Large intestine (tissue), 3 donors: ENCODE measurements around the gene PAX2. TPM values are rescaled to one million over a fixed set of nuclear protein-coding genes. Genes with fewer than 3 reads are reported as not detected.

Experiments used
- DNase-seq, 2 donors: peaks; one replicate each; pipeline versions ENCODE4 v3.0.0 to v3.0.0-alpha.2; 2013
- H3K27ac ChIP-seq: one replicate; pipeline ENCODE4 v1.5.1; 2013; ENCODE audit warnings: low read length
- H3K27me3 ChIP-seq: 2 replicates; pipeline ENCODE4 v1.6.1; 2013; ENCODE audit warnings: low read length; ENCODE audit not compliant: control insufficient read depth, insufficient read depth
- H3K36me3 ChIP-seq: 2 replicates; pipeline ENCODE4 v1.6.1; 2013; ENCODE audit warnings: low read length; ENCODE audit not compliant: control insufficient read depth, insufficient read depth
- H3K4me1 ChIP-seq: one replicate; pipeline ENCODE4 v1.6.1; 2013; ENCODE audit warnings: low read length; ENCODE audit not compliant: control insufficient read depth, insufficient read depth
- H3K4me3 ChIP-seq: one replicate; pipeline ENCODE4 v1.5.1; 2013; ENCODE audit warnings: low read length
- H3K9me3 ChIP-seq: one replicate; pipeline ENCODE4 v1.6.1; 2013; ENCODE audit warnings: mild to moderate bottlenecking, low read depth, low read length, moderate library complexity; ENCODE audit not compliant: control insufficient read depth
- WGBS: methylation state at CpG from one replicate; pipeline ENCODE4 v1.1.5; 2013; ENCODE audit warnings: low lambda C conversion rate; ENCODE audit not compliant: insufficient coverage; 5-methylcytosine and 5-hydroxymethylcytosine counted together
- polyA plus RNA-seq: library from polyadenylated mRNA; unstranded; fragments of 120-200 nt; gene quantifications from one replicate; pipeline ENCODE4 v1.2.1, GENCODE V29; 2013

The PAX2 gene
- polyA plus RNA-seq, 1 donor: 0.06 TPM

- peaks cover 15% of the 10 kb centered on the region for H3K4me1 ChIP-seq
- no peak for DNase-seq
Measured at GRCh38 chr10:100740476-100741377, 4.7 kb upstream of the PAX2 start.

GRCh38 chr10:100741378-100742075 lies 3.9 kb upstream of the PAX2 start:
- no peaks in the 10 kb centered on the region for H3K36me3 ChIP-seq
- H3K27ac ChIP-seq: no peak overlapping the region
- no peak for DNase-seq
- H3K4me3 ChIP-seq: no peak overlapping the region
- WGBS: 0% methylated on average over 2 of the region's 32 CpGs
- peaks cover 20% of the 10 kb centered on the region for H3K9me3 ChIP-seq
- peaks cover 100% of the 10 kb centered on the region for H3K27me3 ChIP-seq
- H3K4me1 ChIP-seq: peaks cover 15% of the 10 kb centered on the region

More at GRCh38 chr10:100740476-100741377, 4.7 kb upstream of the PAX2 start:
- Histone ChIP-seq H3K9me3 (peaks cover 20% of the 10 kb centered on the region), H3K36me3 (no peaks in the 10 kb centered on the region), H3K27me3 (peaks cover 100% of the 10 kb centered on the region), H3K27ac (no peak overlapping the region), H3K4me3 (no peak overlapping the region)
- WGBS: 12% methylated on average over 5 of the region's 16 CpGs

GRCh38 chr10:100742076-100742771 lies 3.2 kb upstream of the PAX2 start:
- no peak for DNase-seq
- peaks cover 15% of the 10 kb centered on the region for H3K4me1 ChIP-seq
- H3K27me3 ChIP-seq: peaks cover 100% of the 10 kb centered on the region
- no peak overlapping the region for H3K4me3 ChIP-seq
- H3K36me3 ChIP-seq: no peaks in the 10 kb centered on the region
- H3K9me3 ChIP-seq: peaks cover 20% of the 10 kb centered on the region
- WGBS: no CpG with 5 or more reads among the region's 37 CpGs
- no peak overlapping the region for H3K27ac ChIP-seq

- peaks cover 20% of the 10 kb centered on the region for H3K9me3 ChIP-seq
- H3K27me3 ChIP-seq: peaks cover 100% of the 10 kb centered on the region
- no peak overlapping the region for H3K27ac ChIP-seq
- H3K4me1 ChIP-seq: peaks cover 15% of the 10 kb centered on the region
- H3K4me3 ChIP-seq: no peak overlapping the region
- H3K36me3 ChIP-seq: no peaks in the 10 kb centered on the region
- WGBS: no CpG with 5 or more reads among the region's 7 CpGs
- no peak for DNase-seq
Measured at GRCh38 chr10:100742936-100743335, 2.4 kb upstream of the PAX2 start.

GRCh38 chr10:100743626-100744135 lies 1.7 kb upstream of the PAX2 start:
- Histone ChIP-seq H3K27ac (no peak overlapping the region), H3K4me1 (peaks cover 15% of the 10 kb centered on the region), H3K9me3 (peaks cover 21% of the 10 kb centered on the region), H3K27me3 (peaks cover 100% of the 10 kb centered on the region), H3K4me3 (no peak overlapping the region), H3K36me3 (no peaks in the 10 kb centered on the region)
- DNase-seq: peak; percentile 50 to 58
- no CpG with 5 or more reads among the region's 16 CpGs for WGBS

GRCh38 chr10:100744136-100744986 lies 1.0 kb upstream of the PAX2 start:
- Histone ChIP-seq H3K27ac (no peak overlapping the region), H3K4me1 (peaks cover 10% of the 10 kb centered on the region), H3K4me3 (no peak overlapping the region), H3K9me3 (peaks cover 22% of the 10 kb centered on the region), H3K27me3 (peaks cover 100% of the 10 kb centered on the region), H3K36me3 (no peaks in the 10 kb centered on the region)
- WGBS: no CpG with 5 or more reads among the region's 65 CpGs
- no peak for DNase-seq

GRCh38 chr10:100745882-100746783 lies 751 bp downstream of the PAX2 start:
- Histone ChIP-seq H3K9me3 (peaks cover 24% of the 10 kb centered on the region), H3K4me1 (peaks cover 2% of the 10 kb centered on the region), H3K4me3 (no peak overlapping the region), H3K27me3 (peaks cover 100% of the 10 kb centered on the region), H3K27ac (no peak overlapping the region), H3K36me3 (no peaks in the 10 kb centered on the region)
- 0% methylated on average over 2 of the region's 54 CpGs for WGBS
- no peak for DNase-seq

- Histone ChIP-seq H3K9me3 (peaks cover 24% of the 10 kb centered on the region), H3K27me3 (peaks cover 100% of the 10 kb centered on the region), H3K4me3 (no peak overlapping the region), H3K36me3 (no peaks in the 10 kb centered on the region), H3K4me1 (peaks cover 2% of the 10 kb centered on the region), H3K27ac (no peak overlapping the region)
- WGBS: 6% methylated on average over 2 of the region's 9 CpGs
- DNase-seq: no peak
Measured at GRCh38 chr10:100746784-100747455, 1.5 kb downstream of the PAX2 start.
